NB4 (cell line): ENCODE measurements around the gene DCBLD2.
"Not testable (repeated sequence)": the region's sequence is repeated elsewhere in the genome, so short reads cannot be mapped to it uniquely, and the experiment has no call there.

Experiments
- DNase-seq: peaks from one replicate; pipeline ENCODE4 v3.0.0; 2010; ENCODE audit warnings: low read depth
- H3K4me3 ChIP-seq: one replicate; pipeline ENCODE4 v1.5.1; 2011; ENCODE audit warnings: mild to moderate bottlenecking, low read depth, low read length, moderate library complexity
- CTCF ChIP-seq: IDR thresholded peaks from one replicate; pipeline ENCODE4 v1.5.1; 2012; ENCODE audit warnings: low read depth, low read length
- MYC ChIP-seq: IDR thresholded peaks from 2 replicates; pipeline ENCODE4 v1.6.1; 2011; ENCODE audit warnings: low read depth, low read length
- POLR2A ChIP-seq: IDR thresholded peaks from 2 replicates; pipeline ENCODE4 v1.6.1; 2011; ENCODE audit warnings: mild to moderate bottlenecking; ENCODE audit not compliant: insufficient read length; ENCODE audit errors: extremely low read depth
- TF ChIP-seq, protein P1 (sequence below): IDR thresholded peaks from 2 replicates; pipeline ENCODE4 v1.6.1; 2011; ENCODE audit warnings: low read depth, low read length

The DCBLD2 gene

GRCh38 chr3:98848108-98848507 is 53.4 kb downstream of the DCBLD2 start:
- DNase-seq, result no peak
- TF ChIP-seq, protein P1, sequence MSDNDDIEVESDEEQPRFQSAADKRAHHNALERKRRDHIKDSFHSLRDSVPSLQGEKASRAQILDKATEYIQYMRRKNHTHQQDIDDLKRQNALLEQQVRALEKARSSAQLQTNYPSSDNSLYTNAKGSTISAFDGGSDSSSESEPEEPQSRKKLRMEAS, result no peak
- no peak for TF ChIP-seq POLR2A
- TF ChIP-seq MYC, result no peak
- TF ChIP-seq CTCF, result no peak
- H3K4me3 ChIP-seq, result no peak overlapping the region

DNA sequence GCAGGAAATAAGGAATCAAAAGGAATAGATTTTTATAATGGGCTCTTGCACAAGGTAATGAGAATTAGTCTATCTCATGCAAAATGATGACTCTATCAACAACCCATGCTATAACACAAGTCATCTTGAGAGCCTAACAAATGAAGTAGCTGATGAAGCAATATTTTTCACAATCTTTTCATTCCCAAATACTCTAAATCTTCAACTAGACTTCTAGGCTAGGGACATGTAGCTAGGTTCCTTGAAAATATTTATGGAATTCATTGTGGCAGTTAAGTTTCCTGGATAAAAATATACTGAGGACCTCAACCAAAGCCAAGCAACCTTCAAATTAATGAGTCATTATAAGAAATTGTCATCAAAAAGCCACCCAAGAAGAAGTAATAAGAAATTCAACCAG is 55.4 kb downstream of the DCBLD2 start:
- no peak for DNase-seq
- no peak overlapping the region for H3K4me3 ChIP-seq
- TF ChIP-seq POLR2A (no peak), CTCF (no peak), MYC (no peak)
- TF ChIP-seq, protein P1, result no peak

GRCh38 chr3:98843266-98843959 is 58.1 kb downstream of the DCBLD2 start:
- DNase-seq, result no peak
- H3K4me3 ChIP-seq, result no peak overlapping the region
- TF ChIP-seq, protein P1, result no peak
- TF ChIP-seq POLR2A (no peak), CTCF (no peak), MYC (no peak)

GRCh38 chr3:98839846-98840245 is 61.6 kb downstream of the DCBLD2 start:
- DNase-seq, result no peak
- TF ChIP-seq POLR2A (no peak), CTCF (no peak), MYC (no peak)
- TF ChIP-seq, protein P1, result no peak
- H3K4me3 ChIP-seq, result no peak overlapping the region

DNA sequence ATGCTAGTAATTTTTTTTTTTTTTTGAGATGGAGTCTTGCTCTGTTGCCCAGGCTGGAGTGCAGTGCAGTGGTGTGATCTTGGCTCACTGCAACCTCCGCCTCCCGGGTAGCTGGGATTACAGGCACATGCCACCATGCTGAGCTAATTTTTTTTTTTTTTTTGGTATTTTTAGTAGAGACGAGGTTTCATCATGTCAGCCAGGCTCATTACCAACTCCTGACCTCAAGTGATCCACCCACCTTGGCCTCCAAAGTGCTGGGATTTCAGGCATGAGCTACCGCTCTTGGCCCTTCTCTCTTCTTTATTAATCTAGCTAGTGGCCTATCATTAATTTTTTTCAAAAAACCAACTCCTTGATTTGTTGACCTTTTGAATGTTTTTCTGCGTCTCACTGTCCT is 70.4 kb downstream of the DCBLD2 start:
- DNase-seq, H3K4me3 ChIP-seq: not testable (repeated sequence)

DNA sequence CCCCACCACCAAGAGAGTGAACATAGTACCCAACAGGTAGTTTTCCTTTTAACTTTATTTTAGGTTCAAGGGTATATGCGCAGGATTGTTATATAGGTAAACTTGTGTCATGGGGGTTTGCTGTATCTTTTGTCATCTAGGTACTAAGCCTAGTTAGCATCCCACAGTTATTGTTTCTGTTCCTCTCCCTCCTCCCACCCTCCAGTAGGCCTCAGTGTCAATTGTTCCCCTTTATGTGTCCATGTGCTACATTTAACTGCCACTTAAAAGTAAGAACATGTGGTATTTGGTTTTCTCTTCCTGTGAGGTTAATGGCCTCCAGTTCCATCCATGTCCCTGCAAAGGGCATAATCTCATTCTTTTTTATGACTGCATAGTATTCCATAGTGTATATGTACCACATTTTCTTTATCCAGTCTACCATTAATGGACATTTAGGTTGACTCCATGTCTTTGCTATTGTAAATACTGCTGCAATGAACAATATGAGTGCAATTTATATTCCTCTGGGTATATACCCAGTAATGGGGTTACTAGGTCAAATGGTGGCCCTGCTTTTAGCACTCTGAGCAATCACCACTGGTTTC is 72.2 kb downstream of the DCBLD2 start:
- DNase-seq, result peak; percentile 5
- no peak for TF ChIP-seq MYC
- TF ChIP-seq, protein P1, result no peak
- TF ChIP-seq POLR2A, result no peak
- TF ChIP-seq CTCF, result no peak
- no peak overlapping the region for H3K4me3 ChIP-seq
